Osteocyte (in vitro differentiated cells): Measurements from ENCODE around the gene WBP2NL. TPM values are rescaled to one million over a fixed set of nuclear protein-coding genes. Genes with fewer than 3 reads are reported as not detected.

Experiments used
- DNase-seq: peaks from one replicate; pipeline ENCODE4 v3.0.0; 2021; ENCODE audit warnings: mixed read lengths; ENCODE audit not compliant: unreplicated experiment; ENCODE audit errors: extremely low spot score
- H3K27ac Mint-ChIP-seq: one replicate; pipeline ENCODE4 v1.8.0; 2021; ENCODE audit warnings: mild to moderate bottlenecking, mixed read lengths; ENCODE audit not compliant: unreplicated experiment
- H3K27me3 Mint-ChIP-seq: one replicate; pipeline ENCODE4 v1.8.0; 2021; ENCODE audit warnings: mixed read lengths; ENCODE audit not compliant: unreplicated experiment
- H3K36me3 Mint-ChIP-seq: one replicate; pipeline ENCODE4 v1.8.0; 2021; ENCODE audit warnings: mixed read lengths; ENCODE audit not compliant: unreplicated experiment
- H3K4me1 Mint-ChIP-seq: one replicate; pipeline ENCODE4 v1.8.0; 2021; ENCODE audit warnings: mixed read lengths; ENCODE audit not compliant: unreplicated experiment
- H3K4me3 Mint-ChIP-seq: one replicate; pipeline ENCODE4 v1.8.0; 2021; ENCODE audit warnings: mild to moderate bottlenecking, moderate library complexity, mixed read lengths; ENCODE audit not compliant: unreplicated experiment
- H3K9me3 Mint-ChIP-seq: one replicate; pipeline ENCODE4 v1.8.0; 2021; ENCODE audit warnings: mixed read lengths; ENCODE audit not compliant: unreplicated experiment
- total RNA-seq: library from RNA; stranded (reverse); gene quantifications from 2 replicates; pipeline ENCODE4 v1.2.1, GENCODE V29; 2021
- TF ChIP-seq, protein P1 (sequence below): fragments of 200-600 bp; sonication (generic); IDR thresholded peaks from 2 replicates; pipeline ENCODE4 v1.5.0; 2021; ENCODE audit warnings: antibody characterized with exemption, mild to moderate bottlenecking, moderate library complexity

WBP2NL gene
- total RNA-seq, 1 donor from 2014 or later, result not detected

DNA sequence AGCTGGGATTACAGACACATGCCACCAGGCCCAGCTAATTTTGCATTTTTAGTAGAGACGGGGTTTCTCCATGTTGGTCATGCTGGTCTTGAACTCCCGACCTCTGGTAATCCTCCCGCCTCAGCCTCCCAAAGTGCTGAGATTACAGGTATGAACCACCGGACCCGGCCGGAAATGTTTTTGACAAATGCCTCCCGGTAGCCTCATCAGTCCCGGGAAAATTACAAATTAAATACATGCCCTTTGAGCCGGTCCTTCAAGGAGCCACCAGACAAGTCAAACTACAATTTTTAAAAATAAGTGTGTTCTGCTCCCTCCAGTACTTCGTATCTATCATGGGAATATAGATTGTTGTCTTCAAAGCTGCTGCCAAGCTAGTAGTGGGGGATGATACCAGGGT is 17.5 kb downstream of the WBP2NL start:
- Mint-ChIP-seq H3K36me3 (no peaks in the 10 kb centered on the region), H3K9me3 (peaks cover 3% of the 10 kb centered on the region), H3K27me3 (peaks cover 50% of the 10 kb centered on the region), H3K27ac (no peak overlapping the region), H3K4me3 (no peak overlapping the region), H3K4me1 (no peaks in the 10 kb centered on the region)
- no peak for DNase-seq
- TF ChIP-seq, protein P1, sequence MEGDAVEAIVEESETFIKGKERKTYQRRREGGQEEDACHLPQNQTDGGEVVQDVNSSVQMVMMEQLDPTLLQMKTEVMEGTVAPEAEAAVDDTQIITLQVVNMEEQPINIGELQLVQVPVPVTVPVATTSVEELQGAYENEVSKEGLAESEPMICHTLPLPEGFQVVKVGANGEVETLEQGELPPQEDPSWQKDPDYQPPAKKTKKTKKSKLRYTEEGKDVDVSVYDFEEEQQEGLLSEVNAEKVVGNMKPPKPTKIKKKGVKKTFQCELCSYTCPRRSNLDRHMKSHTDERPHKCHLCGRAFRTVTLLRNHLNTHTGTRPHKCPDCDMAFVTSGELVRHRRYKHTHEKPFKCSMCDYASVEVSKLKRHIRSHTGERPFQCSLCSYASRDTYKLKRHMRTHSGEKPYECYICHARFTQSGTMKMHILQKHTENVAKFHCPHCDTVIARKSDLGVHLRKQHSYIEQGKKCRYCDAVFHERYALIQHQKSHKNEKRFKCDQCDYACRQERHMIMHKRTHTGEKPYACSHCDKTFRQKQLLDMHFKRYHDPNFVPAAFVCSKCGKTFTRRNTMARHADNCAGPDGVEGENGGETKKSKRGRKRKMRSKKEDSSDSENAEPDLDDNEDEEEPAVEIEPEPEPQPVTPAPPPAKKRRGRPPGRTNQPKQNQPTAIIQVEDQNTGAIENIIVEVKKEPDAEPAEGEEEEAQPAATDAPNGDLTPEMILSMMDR, result no peak

DNA sequence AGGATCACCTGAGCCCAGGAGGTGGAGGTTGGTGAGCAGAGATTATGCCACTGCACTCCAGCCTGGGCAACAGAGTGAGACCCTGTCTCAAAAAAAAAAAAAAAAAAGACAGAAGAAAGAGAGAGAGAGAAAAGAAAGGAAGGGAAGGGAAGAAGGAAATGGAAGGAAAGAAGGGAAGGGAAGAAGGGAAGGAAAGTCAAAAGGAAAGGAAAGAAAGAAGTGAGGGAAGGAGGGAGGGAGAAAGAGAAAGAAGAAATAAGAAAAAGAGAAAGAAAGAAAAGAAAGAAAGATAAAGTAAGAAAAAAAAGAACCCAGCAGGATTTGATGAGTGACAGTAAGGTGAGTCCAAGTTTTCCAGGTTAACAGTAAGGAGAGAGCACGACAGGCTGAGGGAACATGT is 19.6 kb downstream of the WBP2NL start:
- TF ChIP-seq, protein P1, result no peak
- Mint-ChIP-seq H3K4me3 (no peak overlapping the region), H3K4me1 (no peaks in the 10 kb centered on the region), H3K27me3 (peaks cover 52% of the 10 kb centered on the region), H3K9me3 (no peaks in the 10 kb centered on the region), H3K27ac (no peak overlapping the region), H3K36me3 (no peaks in the 10 kb centered on the region)
- DNase-seq, result no peak

DNA sequence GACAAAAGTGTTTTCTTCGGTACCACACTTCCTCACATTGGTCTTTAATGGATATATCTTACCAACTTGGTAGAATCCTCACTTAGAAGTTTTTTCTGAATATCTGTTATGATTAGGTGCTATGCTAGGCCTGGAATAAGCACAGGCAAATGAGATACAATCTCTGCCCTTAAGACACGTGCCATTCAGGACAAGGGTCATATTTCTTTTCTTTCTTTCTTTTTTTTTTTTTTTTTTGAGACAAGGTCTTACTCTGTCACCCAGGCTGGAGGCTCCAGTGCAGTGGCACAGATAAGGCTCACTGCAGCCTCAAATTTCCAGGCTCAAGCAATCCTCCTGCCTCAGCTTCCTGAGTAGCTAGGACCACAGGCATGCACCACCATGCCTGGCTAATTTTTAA is 23.0 kb downstream of the WBP2NL start:
- no peak overlapping the region for H3K27ac Mint-ChIP-seq

DNA sequence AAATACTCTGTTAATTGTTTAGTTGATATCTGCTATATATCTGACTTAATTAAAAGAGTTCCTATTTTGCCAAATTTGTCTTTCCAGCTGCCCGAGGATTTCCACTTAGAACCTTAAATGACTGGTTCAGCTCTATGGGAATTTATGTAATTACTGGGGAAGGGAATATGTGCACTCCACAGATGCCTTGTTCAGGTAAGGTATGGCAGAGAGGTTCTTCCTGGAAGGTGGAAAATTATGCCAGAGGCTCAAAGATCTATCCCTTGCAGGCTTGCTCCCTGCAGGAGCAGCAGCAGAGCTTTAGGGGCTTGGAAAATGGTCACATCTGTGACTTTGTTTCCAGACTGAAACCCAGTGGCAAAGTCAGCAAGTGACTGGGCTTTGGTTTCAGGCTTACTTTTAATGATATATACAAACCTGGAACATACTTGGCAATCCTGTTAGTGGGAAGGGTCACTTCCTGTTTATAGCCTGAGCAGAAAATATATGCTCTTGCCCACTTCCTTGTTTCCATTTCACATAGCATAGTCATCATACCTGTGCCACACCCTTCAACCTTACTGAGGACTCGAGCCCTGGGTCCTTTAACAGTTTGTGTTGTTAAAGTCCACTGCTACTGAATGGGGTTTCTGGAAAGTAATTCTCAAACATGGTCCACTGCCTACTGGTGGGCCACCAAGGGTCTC is 23.7 kb downstream of the WBP2NL start:
- no peaks in the 10 kb centered on the region for H3K36me3 Mint-ChIP-seq
- no peak for DNase-seq
- no peaks in the 10 kb centered on the region for H3K9me3 Mint-ChIP-seq
- H3K4me3 Mint-ChIP-seq, result no peak overlapping the region
- H3K27me3 Mint-ChIP-seq, result peaks cover 37% of the 10 kb centered on the region
- no peak overlapping the region for H3K27ac Mint-ChIP-seq
- no peaks in the 10 kb centered on the region for H3K4me1 Mint-ChIP-seq
- TF ChIP-seq, protein P1, result no peak

More for the DNA sequence above, 23.0 kb downstream of the WBP2NL start:
- TF ChIP-seq, protein P1, result no peak
- Mint-ChIP-seq H3K36me3 (no peaks in the 10 kb centered on the region), H3K9me3 (no peaks in the 10 kb centered on the region), H3K4me3 (no peak overlapping the region), H3K27me3 (peaks cover 40% of the 10 kb centered on the region), H3K4me1 (no peaks in the 10 kb centered on the region)
- no peak for DNase-seq

DNA sequence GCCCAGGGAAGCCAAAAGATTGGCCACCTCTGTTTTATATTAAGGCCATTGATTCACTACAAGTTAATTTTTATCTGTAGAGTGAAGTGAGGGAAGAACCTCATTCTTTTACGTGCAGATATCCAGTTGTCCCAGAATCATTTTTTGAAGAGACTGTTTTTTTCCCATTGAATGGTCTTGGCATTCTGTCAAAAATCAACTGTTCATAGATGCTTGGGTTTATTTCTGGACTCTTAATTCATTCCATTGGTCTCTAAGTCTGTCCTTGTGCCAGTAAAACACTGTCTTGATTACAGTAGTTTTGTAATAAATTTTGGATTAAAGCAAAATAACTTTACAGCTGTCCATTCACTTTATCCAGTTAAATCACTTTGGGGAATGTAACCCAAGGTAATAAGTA is 26.8 kb downstream of the WBP2NL start:
- no peak overlapping the region for H3K27ac Mint-ChIP-seq
- TF ChIP-seq, protein P1, result no peak
- no peaks in the 10 kb centered on the region for H3K9me3 Mint-ChIP-seq
- peaks cover under 1% of the 10 kb centered on the region for H3K4me1 Mint-ChIP-seq
- H3K36me3 Mint-ChIP-seq, result no peaks in the 10 kb centered on the region
- no peak for DNase-seq
- H3K4me3 Mint-ChIP-seq, result no peak overlapping the region
- peaks cover 25% of the 10 kb centered on the region for H3K27me3 Mint-ChIP-seq
